GM11168 (cell line): ENCODE results near the gene SUB1.
"Not testable (repeated sequence)": the region's sequence is repeated elsewhere in the genome, so short reads cannot be mapped to it uniquely, and the experiment has no call there.

ENCODE experiments used
- in situ Hi-C: fragments of 300-500 bp; cut with MboI; formaldehyde crosslinking; loops from one replicate; pipeline ENCODE4 v1.12.0; 2022; ENCODE audit warnings: low sequenced_read_pairs; ENCODE audit not compliant: unreplicated experiment

The SUB1 gene

DNA sequence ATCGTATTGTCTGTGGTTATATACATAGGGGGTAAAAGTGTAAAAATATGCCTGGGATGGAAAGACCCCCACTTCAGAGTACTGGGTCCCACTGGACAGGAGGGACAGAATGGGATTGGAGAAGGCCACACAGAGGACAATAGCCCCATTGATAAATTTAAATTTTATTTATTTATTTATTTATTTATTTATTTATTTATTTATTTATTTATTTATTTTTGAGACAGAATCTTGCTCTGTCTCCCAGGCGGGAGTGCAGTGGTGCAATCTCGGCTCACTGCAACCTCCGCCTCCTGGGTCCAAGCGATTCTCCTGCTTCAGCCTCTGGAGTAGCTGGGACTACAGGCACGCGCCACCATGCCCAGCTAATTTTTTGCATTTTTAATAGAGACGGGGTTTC lies 47.7 kb downstream of the SUB1 start:
- in situ Hi-C loops = not testable (repeated sequence)

DNA sequence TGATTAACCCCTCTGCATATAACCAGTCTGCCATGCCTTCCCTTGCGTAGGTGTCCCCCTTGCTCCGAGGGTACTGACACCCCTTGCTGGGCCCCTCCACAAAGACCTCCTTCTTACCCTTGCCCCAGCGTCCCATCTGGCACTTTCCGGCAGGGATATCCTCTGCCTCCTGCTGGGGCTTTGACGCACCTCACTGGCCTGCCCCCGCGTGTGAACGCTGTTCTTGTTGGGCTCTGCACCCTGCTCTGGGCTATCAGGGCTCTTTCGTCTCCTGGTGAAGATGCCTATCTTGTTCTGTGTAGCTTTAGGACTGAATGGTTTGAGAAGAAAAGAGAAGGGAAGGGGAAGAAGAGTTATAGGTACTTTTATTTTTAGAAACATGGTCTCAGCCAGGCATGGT lies 53.0 kb downstream of the SUB1 start:
- in situ Hi-C loops = no loop called here

GRCh38 chr5:32639943-32640342 lies 54.6 kb downstream of the SUB1 start:
- in situ Hi-C loops = no loop called here

DNA sequence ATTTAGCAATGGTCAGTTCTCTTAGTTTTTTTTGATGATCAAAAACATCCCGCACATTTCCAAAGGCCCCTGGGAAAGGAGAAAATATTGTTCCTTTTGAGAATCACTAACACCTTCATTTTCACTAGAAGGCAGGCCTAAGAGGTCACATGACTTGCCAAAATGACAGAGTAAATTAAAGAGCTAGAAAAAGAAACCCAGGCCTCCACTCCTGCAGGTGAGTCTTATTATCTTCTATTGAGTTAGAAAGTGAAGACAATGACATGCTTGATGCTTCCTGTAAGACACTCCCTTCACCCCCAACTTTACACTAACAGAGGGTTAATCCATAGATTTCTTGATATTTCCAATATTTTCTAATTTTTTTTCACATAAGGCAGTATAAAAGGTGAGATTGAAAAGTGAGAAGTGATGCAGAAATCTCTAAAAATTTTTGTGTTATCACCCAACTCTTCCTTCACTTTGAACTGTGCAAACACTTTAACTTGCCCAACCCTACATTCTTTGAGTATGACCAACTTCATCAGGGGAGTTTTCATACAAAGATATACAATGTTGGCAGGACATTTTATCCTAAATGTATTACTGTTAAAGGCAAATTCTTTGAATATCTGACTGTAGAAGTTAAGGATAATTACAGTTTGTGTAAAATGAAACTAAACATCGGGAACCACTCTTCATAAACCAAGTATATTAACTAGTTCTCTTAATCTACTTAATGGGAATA lies 57.1 kb downstream of the SUB1 start:
- in situ Hi-C loops = no loop called here

DNA sequence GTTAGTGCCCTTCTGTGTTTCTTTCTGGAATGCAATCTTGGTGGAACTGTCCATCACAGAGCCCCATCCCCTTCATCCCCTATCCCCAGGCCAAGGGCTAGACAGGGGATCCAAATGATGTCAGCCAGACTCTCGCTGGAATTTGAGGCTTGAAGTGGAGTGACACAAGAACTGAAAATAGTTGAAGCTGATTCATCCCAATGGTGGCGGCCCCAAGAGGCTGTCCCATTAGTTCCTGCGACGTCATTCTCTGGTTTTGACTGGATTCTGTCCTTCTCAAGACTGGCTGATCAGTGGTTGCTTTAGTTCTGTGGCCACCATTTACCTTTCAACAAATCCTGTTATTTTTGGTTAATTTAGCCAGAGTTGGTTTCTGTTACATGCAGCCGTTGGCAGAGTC lies 59.9 kb downstream of the SUB1 start:
- in situ Hi-C loops = no loop called here

- in situ Hi-C loops = no loop called here
These were observed 61.0 kb downstream of the SUB1 start for GRCh38 chr5:32646061-32646969.

DNA sequence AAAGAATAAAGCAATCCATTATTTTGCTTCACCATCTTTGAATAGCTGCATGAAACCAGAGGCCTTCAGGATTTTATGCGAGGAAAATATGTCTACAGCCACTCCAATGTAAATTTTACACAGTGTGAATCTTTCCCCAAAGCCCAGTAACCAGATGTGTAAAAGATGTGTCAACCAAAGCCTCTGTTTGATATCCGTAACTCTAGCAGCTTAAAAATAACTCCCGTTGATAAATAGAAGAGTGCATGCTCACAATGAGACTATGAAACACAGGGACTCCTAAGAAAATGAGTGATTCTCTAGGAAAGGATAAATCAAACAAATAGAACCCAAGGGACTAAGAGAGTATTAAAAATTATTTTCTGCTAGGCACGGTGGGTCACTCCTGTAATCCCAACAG lies 65.7 kb downstream of the SUB1 start:
- in situ Hi-C loops = no loop called here

- in situ Hi-C loops = no loop called here
These were observed 66.3 kb downstream of the SUB1 start for GRCh38 chr5:32651638-32652037.
